RWPE2 (cell line): ENCODE measurements around the gene RCOR1.

Source experiments
- ATAC-seq: fragments of 200-7000 bp; cut with Tn5 transposase; 3 replicates; pipeline ENCODE4 v1.9.1; 2021; ENCODE audit warnings: low read depth
- DNase-seq: peaks from one replicate; pipeline ENCODE4 v3.0.0-alpha.2; 2020; ENCODE audit warnings: low spot score
- H3K27ac ChIP-seq: fragments of 450-650 bp; 2 replicates; pipeline ENCODE4 v1.5.1; 2017; ENCODE audit warnings: mild to moderate bottlenecking; ENCODE audit not compliant: poor library complexity, severe bottlenecking
- H3K27me3 ChIP-seq: fragments of 250-450 bp; sonication (Bioruptor Pico); 2 replicates; pipeline ENCODE4 v1.5.1; 2021; ENCODE audit warnings: mild to moderate bottlenecking, moderate library complexity; ENCODE audit not compliant: insufficient read depth, poor library complexity, severe bottlenecking
- H3K36me3 ChIP-seq: fragments of 250-450 bp; sonication (Bioruptor Pico); 2 replicates; pipeline ENCODE4 v1.5.1; 2020; ENCODE audit warnings: low read depth, mild to moderate bottlenecking, moderate library complexity
- H3K4me1 ChIP-seq: fragments of 250-450 bp; sonication (Bioruptor Pico); 2 replicates; pipeline ENCODE4 v1.5.1; 2021; ENCODE audit warnings: mild to moderate bottlenecking, moderate library complexity; ENCODE audit not compliant: insufficient read depth, poor library complexity, severe bottlenecking
- H3K4me3 ChIP-seq: fragments of 250-450 bp; sonication (Bioruptor Pico); 2 replicates; pipeline ENCODE4 v1.5.1; 2021; ENCODE audit warnings: mild to moderate bottlenecking, moderate library complexity; ENCODE audit not compliant: severe bottlenecking
- H3K9me3 ChIP-seq: fragments of 250-450 bp; sonication (Bioruptor Pico); 2 replicates; pipeline ENCODE4 v1.5.1; 2021; ENCODE audit warnings: mild to moderate bottlenecking, moderate library complexity; ENCODE audit not compliant: severe bottlenecking
- TF ChIP-seq, protein P1 (sequence below): fragments of 450-650 bp; IDR thresholded peaks from one replicate; pipeline ENCODE4 v1.5.1; 2017; ENCODE audit warnings: mild to moderate bottlenecking, moderate library complexity; ENCODE audit not compliant: poor library complexity, severe bottlenecking

RCOR1 gene

DNA sequence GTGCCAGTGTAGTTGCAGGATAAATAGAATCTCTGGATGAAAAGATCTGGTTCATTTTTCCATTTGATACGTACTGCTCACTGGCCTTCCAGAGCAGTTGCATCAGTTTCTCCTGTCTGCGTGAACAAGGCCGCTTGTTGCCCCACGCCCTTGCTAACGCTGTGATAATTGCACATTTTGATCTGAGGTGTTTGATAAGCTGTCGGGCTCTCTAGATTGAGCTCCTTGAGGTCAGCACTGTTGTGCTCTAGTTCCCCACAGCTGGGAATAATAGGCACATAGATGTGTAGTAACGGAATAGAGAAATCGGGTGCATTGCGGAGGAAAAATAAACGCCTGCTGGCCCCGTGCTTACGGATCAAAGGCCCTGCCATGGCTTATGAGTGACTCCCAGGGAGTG lies 142.0 kb downstream of the RCOR1 start:
- DNase-seq (no peak), ATAC-seq (no peak)
- Histone ChIP-seq H3K4me1 (no peaks in the 10 kb centered on the region), H3K36me3 (peaks cover 15% of the 10 kb centered on the region), H3K4me3 (no peak overlapping the region), H3K27me3 (no peaks in the 10 kb centered on the region), H3K9me3 (no peaks in the 10 kb centered on the region), H3K27ac (no peak overlapping the region)
- TF ChIP-seq, protein P1, sequence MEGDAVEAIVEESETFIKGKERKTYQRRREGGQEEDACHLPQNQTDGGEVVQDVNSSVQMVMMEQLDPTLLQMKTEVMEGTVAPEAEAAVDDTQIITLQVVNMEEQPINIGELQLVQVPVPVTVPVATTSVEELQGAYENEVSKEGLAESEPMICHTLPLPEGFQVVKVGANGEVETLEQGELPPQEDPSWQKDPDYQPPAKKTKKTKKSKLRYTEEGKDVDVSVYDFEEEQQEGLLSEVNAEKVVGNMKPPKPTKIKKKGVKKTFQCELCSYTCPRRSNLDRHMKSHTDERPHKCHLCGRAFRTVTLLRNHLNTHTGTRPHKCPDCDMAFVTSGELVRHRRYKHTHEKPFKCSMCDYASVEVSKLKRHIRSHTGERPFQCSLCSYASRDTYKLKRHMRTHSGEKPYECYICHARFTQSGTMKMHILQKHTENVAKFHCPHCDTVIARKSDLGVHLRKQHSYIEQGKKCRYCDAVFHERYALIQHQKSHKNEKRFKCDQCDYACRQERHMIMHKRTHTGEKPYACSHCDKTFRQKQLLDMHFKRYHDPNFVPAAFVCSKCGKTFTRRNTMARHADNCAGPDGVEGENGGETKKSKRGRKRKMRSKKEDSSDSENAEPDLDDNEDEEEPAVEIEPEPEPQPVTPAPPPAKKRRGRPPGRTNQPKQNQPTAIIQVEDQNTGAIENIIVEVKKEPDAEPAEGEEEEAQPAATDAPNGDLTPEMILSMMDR: no peak

DNA sequence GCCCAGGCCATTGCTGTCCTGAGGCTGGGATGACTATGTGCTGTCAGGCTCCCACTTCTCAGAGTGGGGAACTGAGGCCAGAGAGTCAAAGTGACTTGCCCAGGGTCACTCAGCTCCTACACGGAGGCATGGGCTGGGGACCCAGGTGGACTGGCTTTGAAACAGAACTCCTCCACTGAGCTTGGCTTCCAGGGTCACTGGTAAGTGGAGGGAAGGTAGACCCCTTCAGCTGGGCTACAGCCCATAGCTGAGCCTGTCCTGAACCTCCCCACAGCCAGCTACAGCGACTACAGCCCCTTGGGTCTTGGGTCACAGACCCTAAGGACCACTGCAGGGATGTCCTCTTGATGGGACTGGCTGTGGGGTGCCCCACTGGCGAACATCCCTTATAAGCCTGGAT lies 144.5 kb downstream of the RCOR1 start:
- H3K27me3 ChIP-seq: no peaks in the 10 kb centered on the region
- TF ChIP-seq, protein P1: no peak
- no peak for ATAC-seq
- H3K27ac ChIP-seq: no peak overlapping the region
- no peak overlapping the region for H3K4me3 ChIP-seq
- H3K9me3 ChIP-seq: no peaks in the 10 kb centered on the region
- peaks cover 5% of the 10 kb centered on the region; the same call in 1 of the 2 replicates for H3K36me3 ChIP-seq
- no peaks in the 10 kb centered on the region for H3K4me1 ChIP-seq
- no peak for DNase-seq

DNA sequence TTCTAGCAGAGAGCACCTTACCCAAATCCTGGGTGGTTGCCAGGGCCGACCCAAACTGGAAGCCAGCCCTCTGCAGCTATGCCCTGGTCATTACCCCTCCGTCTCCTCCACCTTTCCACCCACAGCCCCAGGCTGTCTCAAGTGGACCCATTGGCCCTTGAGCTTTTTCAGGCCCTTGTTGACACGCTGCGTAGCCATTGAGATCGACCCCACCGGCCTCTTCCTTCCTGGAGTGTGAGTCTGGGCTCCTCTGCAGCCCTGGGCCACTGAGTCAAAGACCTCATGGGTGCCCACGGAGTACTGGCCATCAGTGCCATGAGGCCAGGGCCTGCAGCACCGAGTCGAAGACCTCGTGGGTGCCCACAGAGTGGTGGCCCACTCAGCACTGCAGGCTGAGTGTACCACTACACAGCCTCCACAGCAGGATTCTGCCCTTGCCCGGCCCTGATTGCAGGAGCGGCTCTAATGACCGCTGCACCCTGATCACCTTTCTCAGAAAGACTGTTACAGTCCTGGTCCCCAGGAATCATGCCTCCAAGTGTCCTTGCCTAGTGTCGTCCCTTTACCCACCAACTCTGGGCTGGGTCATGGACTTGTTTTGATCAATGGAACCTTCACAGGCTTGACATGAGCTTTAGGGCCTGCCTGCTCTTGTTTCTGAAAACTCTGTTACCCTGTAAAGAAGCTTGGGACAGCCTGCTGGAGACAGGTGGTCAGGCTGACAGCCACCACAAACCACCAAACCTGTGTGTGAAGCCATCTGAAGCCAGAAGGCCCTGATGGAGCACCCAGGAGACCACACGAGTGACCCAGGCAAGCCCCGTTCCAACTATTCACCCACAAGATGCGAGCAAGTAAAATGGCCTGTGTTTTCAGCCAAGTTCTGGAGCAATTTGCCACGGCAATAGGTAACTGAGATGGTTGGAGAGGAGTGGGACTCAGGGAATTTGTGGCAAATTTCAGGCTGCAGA lies 145.2 kb downstream of the RCOR1 start:
- H3K36me3 ChIP-seq: peaks cover 5% of the 10 kb centered on the region
- no peaks in the 10 kb centered on the region for H3K27me3 ChIP-seq
- no peak for DNase-seq
- no peaks in the 10 kb centered on the region for H3K9me3 ChIP-seq
- no peaks in the 10 kb centered on the region for H3K4me1 ChIP-seq
- no peak overlapping the region for H3K4me3 ChIP-seq
- TF ChIP-seq, protein P1: no peak
- ATAC-seq: peak; percentile 4; the same call in 2 of the 3 replicates
- no peak overlapping the region for H3K27ac ChIP-seq

DNA sequence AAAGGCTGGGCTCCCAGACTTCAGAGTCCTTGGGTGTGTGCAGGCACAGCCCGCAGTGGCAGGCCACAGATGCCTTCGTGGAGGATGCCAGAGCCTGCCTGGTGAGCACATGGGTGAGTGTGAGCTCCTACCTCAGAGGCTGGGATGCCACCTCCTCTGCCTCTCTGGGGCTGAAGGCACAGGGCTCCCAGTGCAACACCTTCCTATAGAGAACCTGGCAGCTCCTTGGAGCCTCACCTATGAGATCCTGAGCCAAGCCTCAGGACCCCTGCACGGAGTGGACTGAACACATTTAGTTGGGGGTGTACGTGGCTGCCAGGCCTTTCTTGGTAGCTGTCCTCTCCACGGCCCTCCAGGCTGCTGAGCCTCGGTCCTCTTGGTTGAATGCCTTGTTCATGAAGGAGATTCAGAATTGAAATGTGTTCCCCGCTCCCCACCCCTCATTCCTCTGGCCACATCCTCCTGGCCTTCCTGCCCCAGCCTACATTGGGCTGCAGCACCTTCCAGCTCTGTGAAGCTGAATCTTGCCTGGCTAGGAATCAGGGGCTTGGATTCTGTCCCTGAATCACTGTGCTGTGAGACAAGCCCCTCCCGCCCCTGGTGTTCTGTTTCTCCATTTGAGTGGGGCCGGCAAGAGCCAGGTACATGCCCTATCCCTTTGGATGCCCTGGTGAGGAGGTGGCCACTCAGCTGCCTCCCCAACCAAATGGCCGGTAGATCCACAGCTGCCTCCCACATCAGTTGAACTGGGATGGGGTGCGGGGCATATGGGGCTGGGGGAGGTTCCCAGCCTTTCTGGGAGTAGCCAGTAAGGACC lies 146.1 kb downstream of the RCOR1 start:
- Histone ChIP-seq H3K4me1 (no peaks in the 10 kb centered on the region), H3K27me3 (no peaks in the 10 kb centered on the region), H3K27ac (no peak overlapping the region), H3K4me3 (no peak overlapping the region), H3K9me3 (no peaks in the 10 kb centered on the region), H3K36me3 (peaks cover 3% of the 10 kb centered on the region)
- TF ChIP-seq, protein P1: no peak
- ATAC-seq (peak; percentile 8; the same call in 1 of the 3 replicates), DNase-seq (no peak)
